ENCODE measurements around the gene EDN2. TPM values are rescaled to one million over a fixed set of nuclear protein-coding genes. Genes with fewer than 3 reads are reported as not detected.

The EDN2 gene
- total RNA-seq, result 1 to 10 TPM in 3 of 9 donors, under 1 TPM in 2, not detected in 4; 0.37 to 3.5 (median 1.9) TPM
- polyA plus RNA-seq, result 1 to 10 TPM in 1 of 2 donors, under 1 TPM in 1; 0.23 to 2.6 TPM
- long read RNA-seq, donor 1, partial matches to known transcripts, result 0 of 2 reads
- long read RNA-seq, donor 1, other reads (novel, unspliced or antisense), result 2 of 2 reads
- long read RNA-seq, donor 2, transcript EDN2-201 (5 exons, 1,241 nt), result major isoform, 8 of 13 reads
- long read RNA-seq, donor 2, partial matches to known transcripts, result 1 of 13 reads
- long read RNA-seq, donor 2, other reads (novel, unspliced or antisense), result 4 of 13 reads
- long read RNA-seq, donor 3, result 0 reads

DNA sequence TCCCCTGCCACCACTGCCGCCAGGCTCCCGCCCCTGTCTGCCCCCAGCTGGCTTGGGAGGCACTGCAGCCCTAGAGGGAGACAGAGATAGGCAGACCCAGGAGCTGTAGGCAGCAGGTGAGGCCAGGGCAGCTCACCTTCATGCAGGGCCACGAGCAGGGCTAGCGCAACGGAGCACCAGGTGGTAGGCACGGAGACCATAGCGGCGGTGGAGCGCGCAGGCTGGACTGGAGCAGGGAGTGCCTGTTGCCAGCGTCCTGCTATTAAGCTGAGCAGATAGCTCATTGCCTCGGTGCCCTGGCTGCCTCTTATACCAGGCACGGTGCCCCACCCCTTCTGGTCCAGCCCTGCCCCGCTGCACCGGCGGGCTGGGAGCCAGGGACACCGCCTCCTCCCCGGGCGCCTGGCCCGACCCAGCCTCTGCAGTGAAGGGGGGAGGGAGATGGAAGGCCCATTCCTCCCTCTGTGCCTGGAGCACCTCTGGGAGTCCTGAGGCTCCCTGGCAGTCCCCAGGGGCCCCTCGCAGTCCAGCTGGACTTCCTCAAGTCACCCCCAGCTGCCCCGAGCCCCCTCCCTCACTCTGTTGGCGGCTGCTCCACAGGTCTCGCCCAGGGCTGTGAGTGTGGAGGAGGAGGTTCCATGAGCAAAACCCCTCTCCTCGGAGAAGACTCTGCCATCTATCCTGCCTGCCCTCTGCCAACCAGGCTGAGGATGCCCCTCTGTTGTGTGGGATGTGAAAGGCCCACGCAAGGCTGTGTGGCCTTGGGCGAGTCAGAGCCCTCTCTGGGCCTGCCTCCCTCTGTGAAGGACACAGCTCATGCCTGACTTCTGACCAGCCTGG is at the start of gene EDN2:
Gene EDN2 (minus strand): TSS at position 282 of the 840 bp plus-strand sequence. CDS start 82 bp downstream, at position 200.
- Histone ChIP-seq H3K36me3 (no peaks in the 10 kb centered on the region), H3K4me3 (peak within 1 kb of the TSS in 2 of 12 donors; percentile 14 to 26), H3K9me3 (no peaks in the 10 kb centered on the region), H3K4me1 (peaks cover 0 to 59% (median 26%) of the 10 kb centered on the region in 12 donors), H3K27me3 (no peaks in the 10 kb centered on the region), H3K27ac (peak within 1 kb of the TSS in 3 of 12 donors; percentile 38 to 70 (median 51))
- intact Hi-C loops (cut with DNase I), result no loop called here
- ATAC-seq, result peak; percentile 53 to 77 (median 68)
- peak; percentile 66 to 83 (median 74) for DNase-seq
- no peak for TF ChIP-seq POLR2A (IDR thresholded peaks at IDR 0.05)
- peak in 7 of 12 donors; percentile 10 to 39 (median 28) for TF ChIP-seq CTCF (IDR thresholded peaks at IDR 0.05)
- WGBS, 4 donors, result 33 to 87% (median 39%) methylated on average over 6 to 27 of the region's 27 CpGs

GRCh38 chr1:41533731-41534080 is 49.2 kb upstream of the EDN2 start:
- peak in 1 of 5 donors; percentile 18 for DNase-seq
- no peak for TF ChIP-seq CTCF (IDR thresholded peaks at IDR 0.05)
- TF ChIP-seq POLR2A (IDR thresholded peaks at IDR 0.05), result no peak
- WGBS, 4 donors, result 86 to 99% (median 97%) methylated on average over 5 of the region's 5 CpGs

DNA sequence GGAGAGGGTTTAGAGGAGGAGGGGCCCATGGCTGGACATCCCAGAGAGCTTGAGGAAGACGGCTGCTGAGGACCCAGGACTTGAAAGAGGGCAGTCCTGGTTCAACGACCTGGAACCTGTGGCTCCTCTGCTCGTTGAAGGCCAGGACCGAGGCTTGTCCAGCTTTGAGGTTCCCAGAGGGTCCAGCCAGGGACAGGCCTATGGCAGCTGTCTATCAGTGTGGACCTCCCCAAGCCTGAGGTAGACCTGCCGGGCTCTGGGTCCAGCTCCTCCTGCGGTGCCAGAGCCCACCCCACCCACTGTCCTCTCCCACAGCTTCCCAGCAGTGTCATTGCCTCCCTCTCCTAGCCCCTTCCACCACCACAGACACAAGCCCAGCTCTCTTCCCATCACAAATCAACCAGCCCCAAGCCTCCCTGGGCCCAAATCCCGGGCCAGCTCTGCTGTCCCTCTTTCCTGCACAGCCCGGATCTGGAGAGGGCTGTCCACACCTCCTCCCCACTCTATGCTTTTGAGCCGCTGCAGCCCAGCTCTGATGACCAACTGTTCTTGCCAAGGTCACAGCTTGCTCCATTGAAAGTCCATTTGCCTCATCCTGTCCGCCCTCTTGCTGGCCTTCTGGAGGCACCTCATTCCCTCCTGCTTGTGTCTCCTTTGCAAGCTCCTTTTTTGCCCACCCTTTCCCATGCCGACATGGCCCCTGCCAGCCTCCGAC is 48.7 kb upstream of the EDN2 start:
- intact Hi-C loops (cut with DNase I), result no loop called here
- H3K27me3 ChIP-seq, result no peaks in the 10 kb centered on the region
- no peak for ATAC-seq

More at GRCh38 chr1:41533731-41534080, 49.2 kb upstream of the EDN2 start:
- Histone ChIP-seq H3K4me3 (no peak overlapping the region), H3K9me3 (no peaks in the 10 kb centered on the region), H3K4me1 (peaks cover 5 to 35% (median 23%) of the 10 kb centered on the region in 12 donors), H3K36me3 (no peaks in the 10 kb centered on the region), H3K27me3 (no peaks in the 10 kb centered on the region), H3K27ac (no peak overlapping the region)
- intact Hi-C loops (cut with DNase I), result no loop called here
- ATAC-seq, result no peak

More for the DNA sequence above, 48.7 kb upstream of the EDN2 start:
- no peak overlapping the region for H3K27ac ChIP-seq
- DNase-seq, result peak in 2 of 5 donors; percentile 2 to 23
- no peaks in the 10 kb centered on the region for H3K36me3 ChIP-seq
- WGBS, 4 donors, result 81 to 86% (median 84%) methylated on average over 11 to 12 of the region's 12 CpGs
- TF ChIP-seq CTCF (IDR thresholded peaks at IDR 0.05) (no peak), POLR2A (IDR thresholded peaks at IDR 0.05) (no peak)
- no peaks in the 10 kb centered on the region for H3K9me3 ChIP-seq
- no peak overlapping the region for H3K4me3 ChIP-seq
- peaks cover 5 to 30% (median 19%) of the 10 kb centered on the region in 12 donors for H3K4me1 ChIP-seq
